OCI-LY3 (cell line): Measurements from ENCODE around the gene ANKRD42.

Experiments used
- CTCF ChIP-seq: fragments of 200-600, 300-600 bp; sonication (generic); IDR thresholded peaks from 2 replicates; pipeline ENCODE4 v1.5.1; 2014; ENCODE audit warnings: antibody characterized with exemption, low read length, low read depth
- EZH2phosphoT487 ChIP-seq: fragments of 200-600 bp; shearing (Covaris generic); IDR thresholded peaks from 2 replicates; pipeline ENCODE4 v1.6.1; 2018; ENCODE audit warnings: antibody characterized with exemption, mixed run types, low read depth

- TF ChIP-seq CTCF = peak; percentile 56
- no peak for TF ChIP-seq EZH2phosphoT487
Observed at GRCh38 chr11:83241291-83241946, 47.9 kb downstream of the ANKRD42 start.
